HEK293T (cell line): Measurements from ENCODE around the gene ATF7.

ENCODE experiments used
- CTCF ChIA-PET: fragments of 350-600 bp; formaldehyde crosslinking; extraction: SDS; loops from one replicate; lab custom pipeline; 2021; ENCODE audit warnings: antibody characterized with exemption, inconsistent platforms; lab: Yijun Ruan, JAX
- POLR2A ChIA-PET: fragments of 350-600 bp; formaldehyde crosslinking; extraction: SDS; loops from one replicate; lab custom pipeline; 2020; ENCODE audit warnings: antibody characterized with exemption, inconsistent platforms; lab: Yijun Ruan, JAX
- DNase-seq: peaks from one replicate; pipeline ENCODE4 v3.0.0; 2012; ENCODE audit warnings: mixed read lengths; ENCODE audit errors: extremely low spot score
- ARNT ChIP-seq: fragments of 450-650 bp; IDR thresholded peaks from 2 replicates; pipeline ENCODE4 v1.6.1; 2017; ENCODE audit warnings: mild to moderate bottlenecking
- BHLHE40 ChIP-seq: fragments of 450-650 bp; IDR thresholded peaks from 2 replicates; pipeline ENCODE4 v1.6.1; 2016; ENCODE audit warnings: mild to moderate bottlenecking, moderate library complexity, borderline replicate concordance
- CTBP1 ChIP-seq: fragments of 450-650 bp; IDR thresholded peaks from 2 replicates; pipeline ENCODE4 v1.6.1; 2016; ENCODE audit warnings: borderline replicate concordance
- ELF4 ChIP-seq: fragments of 450-650 bp; IDR thresholded peaks from 2 replicates; pipeline ENCODE4 v1.6.1; 2017; ENCODE audit warnings: antibody characterized with exemption
- FOXA1 ChIP-seq: fragments of 450-650 bp; IDR thresholded peaks from 2 replicates; pipeline ENCODE4 v1.6.1; 2016; ENCODE audit warnings: mild to moderate bottlenecking
- FOXK2 ChIP-seq: fragments of 450-650 bp; IDR thresholded peaks from 2 replicates; pipeline ENCODE4 v1.6.1; 2016; ENCODE audit warnings: mild to moderate bottlenecking
- FOXM1 ChIP-seq: fragments of 450-650 bp; IDR thresholded peaks from 2 replicates; pipeline ENCODE4 v1.6.1; 2017; ENCODE audit warnings: mild to moderate bottlenecking, borderline replicate concordance
- HDGF ChIP-seq: fragments of 450-650 bp; IDR thresholded peaks from 2 replicates; pipeline ENCODE4 v1.6.1; 2017; ENCODE audit warnings: antibody characterized with exemption, borderline replicate concordance
- L3MBTL2 ChIP-seq: fragments of 450-650 bp; conservative IDR thresholded peaks from 2 replicates; pipeline ENCODE4 v1.6.1; 2016; ENCODE audit warnings: mild to moderate bottlenecking
- LEF1 ChIP-seq: fragments of 450-650 bp; IDR thresholded peaks from 2 replicates; pipeline ENCODE4 v1.6.1; 2017; ENCODE audit warnings: mild to moderate bottlenecking, borderline replicate concordance
- NFRKB ChIP-seq: fragments of 450-650 bp; IDR thresholded peaks from 2 replicates; pipeline ENCODE4 v1.6.1; 2016; ENCODE audit warnings: mild to moderate bottlenecking, moderate library complexity
- SP1 ChIP-seq: fragments of 450-650 bp; IDR thresholded peaks from 2 replicates; pipeline ENCODE4 v1.6.1; 2017
- SUZ12 ChIP-seq: fragments of 450-650 bp; IDR thresholded peaks from 2 replicates; pipeline ENCODE4 v1.6.1; 2016; ENCODE audit warnings: mild to moderate bottlenecking
- TARDBP ChIP-seq: fragments of 450-650 bp; IDR thresholded peaks from 2 replicates; pipeline ENCODE4 v1.6.1; 2016
- ZNF384 ChIP-seq: fragments of 450-650 bp; IDR thresholded peaks from 2 replicates; pipeline ENCODE4 v1.6.1; 2016
- TF ChIP-seq, protein P1 (sequence below): fragments of 450-650 bp; IDR thresholded peaks from 2 replicates; pipeline ENCODE4 v1.6.1; 2016

Gene ATF7

DNA sequence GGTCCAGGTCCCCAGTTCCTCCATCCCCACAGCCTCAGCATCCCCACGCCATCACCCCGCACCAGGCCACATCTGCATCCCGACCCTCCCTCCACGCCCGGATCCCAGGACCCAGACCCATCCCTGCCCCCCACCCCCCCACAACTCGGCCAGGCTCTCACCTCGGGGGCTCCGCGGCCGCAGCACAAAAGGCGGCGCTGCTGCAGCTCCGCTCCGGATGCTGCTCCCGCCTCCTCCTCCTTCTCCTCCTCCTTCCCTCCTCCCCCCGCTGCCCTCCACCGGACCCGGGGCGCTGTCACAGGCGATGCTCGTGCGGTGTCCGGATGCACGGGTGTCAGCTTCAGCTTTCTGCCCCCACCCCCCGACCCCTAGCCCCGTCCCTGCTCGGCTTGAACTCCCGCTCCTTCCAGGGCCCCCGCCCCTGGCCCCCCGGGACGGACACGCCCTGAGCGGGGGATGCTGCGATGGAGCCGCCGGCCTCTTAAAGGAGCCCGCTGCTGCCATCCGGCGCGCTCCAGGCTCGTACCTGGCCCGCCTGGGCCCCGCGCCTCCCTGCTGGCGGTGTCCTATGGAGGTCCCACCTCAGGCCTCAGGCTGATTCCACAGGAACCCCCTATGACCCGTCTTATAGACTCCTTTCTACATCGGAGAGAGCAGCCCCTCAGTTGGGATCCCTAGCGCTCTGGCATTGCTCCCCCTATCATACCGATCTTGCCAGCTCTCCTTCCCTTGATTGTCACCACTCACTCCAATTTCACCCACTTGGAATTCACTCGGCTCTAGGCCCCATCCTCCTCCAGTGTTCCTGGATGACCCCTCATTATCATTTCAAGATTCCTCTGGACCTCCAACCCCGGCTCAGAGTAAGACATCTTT lies 126.7 kb downstream of the ATF7 start, which contains the start of gene MAP3K12:
Gene MAP3K12 (minus strand): TSS at position 193 of the 876 bp plus-strand sequence. CDS start 12,067 bp downstream, outside the sequence.
- CTCF ChIA-PET = interaction anchor here (1.0 kb wide), 1 partner anchor 179 kb away, joined by 4 read pairs; no protein-coding TSS in a partner anchor
- no peak for TF ChIP-seq BHLHE40
- TF ChIP-seq, protein P1, sequence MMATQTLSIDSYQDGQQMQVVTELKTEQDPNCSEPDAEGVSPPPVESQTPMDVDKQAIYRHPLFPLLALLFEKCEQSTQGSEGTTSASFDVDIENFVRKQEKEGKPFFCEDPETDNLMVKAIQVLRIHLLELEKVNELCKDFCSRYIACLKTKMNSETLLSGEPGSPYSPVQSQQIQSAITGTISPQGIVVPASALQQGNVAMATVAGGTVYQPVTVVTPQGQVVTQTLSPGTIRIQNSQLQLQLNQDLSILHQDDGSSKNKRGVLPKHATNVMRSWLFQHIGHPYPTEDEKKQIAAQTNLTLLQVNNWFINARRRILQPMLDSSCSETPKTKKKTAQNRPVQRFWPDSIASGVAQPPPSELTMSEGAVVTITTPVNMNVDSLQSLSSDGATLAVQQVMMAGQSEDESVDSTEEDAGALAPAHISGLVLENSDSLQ = no peak
- no peak for TF ChIP-seq L3MBTL2
- TF ChIP-seq ZNF384 = no peak
- no peak for TF ChIP-seq ELF4
- TF ChIP-seq TARDBP = no peak
- TF ChIP-seq LEF1 = no peak
- no peak for TF ChIP-seq SUZ12
- TF ChIP-seq ARNT = no peak
- TF ChIP-seq FOXA1 = no peak
- no peak for TF ChIP-seq FOXK2
- TF ChIP-seq CTBP1 = no peak
- TF ChIP-seq FOXM1 = no peak
- TF ChIP-seq NFRKB = no peak
- no peak for TF ChIP-seq SP1
- TF ChIP-seq HDGF = no peak
- no peak for DNase-seq
- POLR2A ChIA-PET = interaction anchor here (0.6 to 5.8 kb wide), 3 partner anchors 10 to 177 kb away, joined by 4 to 81 read pairs (median 4); partner anchors contain the start of gene AAAS

DNA sequence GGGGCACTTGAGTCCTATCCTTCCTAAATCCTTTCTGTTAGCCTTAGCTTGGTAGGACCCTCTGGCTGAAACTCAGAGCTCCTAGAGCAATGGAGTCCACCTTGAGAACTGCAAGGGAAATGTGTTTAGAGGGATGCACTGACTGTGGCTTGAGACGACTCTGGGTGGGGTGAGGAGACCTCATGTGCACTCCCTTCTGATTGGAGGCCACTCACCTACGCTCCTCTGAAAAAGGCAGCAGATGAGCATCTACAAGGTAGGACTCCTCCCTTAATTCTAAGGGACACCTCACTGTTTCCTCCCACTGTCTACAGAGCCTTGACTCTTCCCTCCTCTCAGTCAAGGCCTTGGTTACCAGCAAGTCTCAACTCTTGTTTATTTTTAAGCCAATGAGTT lies 127.9 kb downstream of the ATF7 start:
- ChIA-PET POLR2A (interaction anchor here (5.8 kb wide), 1 partner anchor 176 kb away, joined by 81 read pairs; the partner anchor contains the start of gene AAAS), CTCF (no interaction called here)

DNA sequence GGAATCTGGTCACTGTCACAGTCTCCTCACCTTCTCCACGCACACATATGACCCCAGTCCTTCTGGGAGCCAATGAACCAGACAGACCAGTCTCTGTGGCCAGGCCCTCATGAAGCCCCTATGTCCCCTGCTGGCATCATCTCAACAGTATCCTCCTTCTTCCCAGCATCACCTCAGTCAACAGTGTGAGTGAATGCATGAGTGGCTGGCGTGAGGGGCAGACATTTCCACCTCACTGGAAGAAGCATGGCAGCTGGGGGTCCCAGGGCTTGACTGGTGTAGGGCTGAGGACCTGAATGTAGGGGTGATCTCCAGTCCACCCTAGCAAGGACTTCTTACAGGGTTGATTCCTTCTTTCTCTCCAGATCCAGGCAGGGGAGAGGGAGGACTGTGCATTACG lies 128.7 kb downstream of the ATF7 start:
- DNase-seq = no peak
- ChIA-PET POLR2A (interaction anchor here (5.8 kb wide), 1 partner anchor 175 kb away, joined by 81 read pairs; the partner anchor contains the start of gene AAAS), CTCF (no interaction called here)
- TF ChIP-seq NFRKB (no peak), L3MBTL2 (no peak), FOXA1 (no peak), TARDBP (no peak), FOXM1 (no peak)

More for the DNA sequence above, 127.9 kb downstream of the ATF7 start:
- no peak for DNase-seq
- TF ChIP-seq ZNF384 (no peak), SUZ12 (no peak), TARDBP (no peak), BHLHE40 (no peak), SP1 (no peak), CTBP1 (no peak), FOXK2 (no peak), FOXM1 (no peak), NFRKB (no peak), ARNT (no peak), LEF1 (no peak)
- TF ChIP-seq, protein P1 = no peak

DNA sequence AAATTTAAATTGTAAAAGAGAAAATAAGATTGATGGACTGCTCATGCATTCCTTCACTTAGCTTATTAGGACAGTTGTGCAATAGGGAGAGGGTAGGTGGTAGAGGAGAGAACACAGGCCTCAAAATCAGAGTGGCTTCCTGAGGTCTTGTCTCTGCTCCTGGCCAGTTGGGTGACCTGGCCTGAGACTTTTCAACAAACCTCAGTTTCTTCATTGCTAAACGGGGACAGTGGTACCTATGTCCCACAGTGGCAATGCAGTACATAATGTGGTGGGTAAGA lies 129.5 kb downstream of the ATF7 start:
- CTCF ChIA-PET = no interaction called here

DNA sequence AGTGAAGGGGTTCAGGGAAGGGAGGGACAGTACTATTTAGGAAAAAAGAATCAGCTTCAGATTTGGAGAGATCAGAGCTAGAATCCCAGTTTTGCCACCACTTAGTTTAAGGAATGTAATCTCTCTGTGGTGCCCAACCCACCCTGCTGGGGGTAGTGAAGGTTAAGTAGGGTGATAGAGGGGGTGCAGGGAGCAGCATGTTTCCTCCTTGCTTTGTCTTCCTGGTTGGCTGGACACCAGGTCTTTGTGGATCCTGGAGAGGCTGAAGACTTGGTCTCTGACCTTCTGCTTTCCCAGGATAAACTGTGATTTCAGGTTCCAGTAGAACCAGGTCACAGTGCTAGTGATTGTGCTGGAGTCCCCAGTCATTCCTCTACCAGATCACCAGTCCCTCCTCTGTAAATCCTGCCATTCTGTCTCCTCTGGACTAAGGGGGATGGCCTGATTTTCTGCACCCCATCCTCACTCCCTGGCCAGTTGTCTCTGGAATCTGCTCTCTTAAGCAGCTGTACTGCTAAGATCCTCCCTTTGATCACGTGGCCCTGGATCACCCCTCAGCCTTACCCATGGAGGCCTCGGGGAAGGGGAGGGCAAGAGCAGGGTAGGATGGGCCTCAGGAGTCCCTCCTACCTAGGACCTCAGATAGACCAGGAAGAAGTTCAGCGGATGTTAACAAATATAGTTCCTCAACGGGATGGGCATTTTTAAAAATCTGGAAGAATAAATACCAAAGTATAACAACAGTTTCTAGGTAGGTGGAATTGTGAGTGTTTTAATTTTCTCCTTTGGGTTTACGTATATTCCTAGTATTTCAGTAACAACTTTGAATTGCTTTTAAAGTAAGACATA lies 130.1 kb downstream of the ATF7 start:
- TF ChIP-seq TARDBP = no peak
- TF ChIP-seq LEF1 = no peak
- TF ChIP-seq BHLHE40 = no peak
- TF ChIP-seq HDGF = no peak
- TF ChIP-seq NFRKB = no peak
- no peak for TF ChIP-seq FOXK2
- no peak for TF ChIP-seq SP1
- no peak for TF ChIP-seq ARNT
- no peak for TF ChIP-seq ZNF384
- TF ChIP-seq CTBP1 = no peak
- ChIA-PET CTCF (no interaction called here), POLR2A (interaction anchor here (1.5 kb wide), 1 partner anchor 171 kb away, joined by 3 read pairs; no protein-coding TSS in a partner anchor)
- no peak for DNase-seq

More for the DNA sequence above, 129.5 kb downstream of the ATF7 start:
- TF ChIP-seq HDGF (no peak), ZNF384 (no peak), SUZ12 (no peak), BHLHE40 (no peak), ELF4 (no peak), ARNT (no peak), L3MBTL2 (no peak), TARDBP (no peak), SP1 (no peak), FOXM1 (no peak), FOXK2 (no peak), LEF1 (no peak), NFRKB (no peak), CTBP1 (no peak), FOXA1 (no peak)
- TF ChIP-seq, protein P1 = no peak
- DNase-seq = no peak
- POLR2A ChIA-PET = interaction anchor here (1.5 kb wide), 1 partner anchor 172 kb away, joined by 3 read pairs; no protein-coding TSS in a partner anchor
